HCT116 (cell line): ENCODE measurements around the gene PRR29.

Source experiments
- CTCF ChIP-seq, 3 experiments: fragments of 200-600 bp in 1 of 3; sonication (generic) in 1 of 3; IDR thresholded peaks in 2 of 3; conservative IDR thresholded peaks in 1 of 3; 2 replicates each; pipeline ENCODE4 v1.5.1; 2012 to 2017; ENCODE audit warnings: low read depth in 2 of 3, low read length in 2 of 3, antibody characterized with exemption in 1 of 3, borderline replicate concordance in 1 of 3, control low read depth in 1 of 3, mild to moderate bottlenecking in 1 of 3, mixed read lengths in 1 of 3, mixed run types in 1 of 3, moderate library complexity in 1 of 3; ENCODE audit not compliant: insufficient read depth in 1 of 3
- EGR1 ChIP-seq: IDR thresholded peaks from 2 replicates; pipeline ENCODE4 v1.6.1; 2012; ENCODE audit warnings: low read depth
- EZH2 ChIP-seq: fragments of 200-600 bp; sonication (generic); IDR thresholded peaks from 2 replicates; pipeline ENCODE4 v1.6.1; 2017; ENCODE audit warnings: antibody characterized with exemption, mixed run types
- EZH2phosphoT487 ChIP-seq: fragments of 200-600 bp; IDR thresholded peaks from 2 replicates; pipeline ENCODE4 v1.6.1; 2018; ENCODE audit warnings: antibody characterized with exemption, borderline replicate concordance
- JUND ChIP-seq: IDR thresholded peaks from 2 replicates; pipeline ENCODE4 v1.6.1; 2012
- POLR2A ChIP-seq: IDR thresholded peaks from 2 replicates; pipeline ENCODE4 v1.7.0; 2011; ENCODE audit warnings: borderline replicate concordance; ENCODE audit not compliant: insufficient read depth, insufficient read length; ENCODE audit errors: extremely low read depth
- POLR2AphosphoS5 ChIP-seq: IDR thresholded peaks from 2 replicates; pipeline ENCODE4 v1.6.1; 2011; ENCODE audit warnings: mild to moderate bottlenecking, low read depth, low read length, moderate library complexity
- RAD21 ChIP-seq: IDR thresholded peaks from 2 replicates; pipeline ENCODE4 v1.6.1; 2012; ENCODE audit warnings: low read depth, mild to moderate bottlenecking
- TCF7L2 ChIP-seq: IDR thresholded peaks from 2 replicates; pipeline ENCODE4 v1.7.0; 2011; ENCODE audit warnings: borderline replicate concordance, inconsistent platforms; ENCODE audit not compliant: insufficient read depth, insufficient read length; ENCODE audit errors: extremely low read depth
- ZBTB33 ChIP-seq: IDR thresholded peaks from 2 replicates; pipeline ENCODE4 v1.6.1; 2011; ENCODE audit warnings: mild to moderate bottlenecking, low read length, moderate library complexity; ENCODE audit not compliant: insufficient replicate concordance; ENCODE audit errors: extremely low read depth
- ZNF274 ChIP-seq: fragments of 200-500 bp; sonication (Bioruptor generic); IDR thresholded peaks from 2 replicates; pipeline ENCODE4 v1.6.1; 2014; ENCODE audit warnings: mild to moderate bottlenecking, low read depth, low read length, inconsistent platforms

- TF ChIP-seq CTCF (IDR thresholded peaks at IDR 0.05 in 2 of 3, conservative IDR thresholded peaks at IDR 0.05 in 1 of 3; ENCODE audit: borderline replicate concordance in 1 of 3, insufficient read depth in 1 of 3, low read depth in 2 of 3, low read length in 2 of 3) = no peak
- TF ChIP-seq JUND = no peak
- no peak for TF ChIP-seq POLR2A
- no peak for TF ChIP-seq POLR2AphosphoS5
- TF ChIP-seq ZNF274 = no peak
- TF ChIP-seq RAD21 = no peak
- no peak for TF ChIP-seq ZBTB33
- no peak for TF ChIP-seq EZH2phosphoT487
- TF ChIP-seq EZH2 = no peak
- TF ChIP-seq EGR1 = no peak
- TF ChIP-seq TCF7L2 = no peak
Observed at GRCh38 chr17:63969278-63969677, 28.9 kb upstream of the PRR29 start.
